ENCODE results near the gene DNAJC3. TPM values are rescaled to one million over a fixed set of nuclear protein-coding genes. Genes with fewer than 3 reads are reported as not detected.
"Not testable (repeated sequence)": the region's sequence is repeated elsewhere in the genome, so short reads cannot be mapped to it uniquely, and the experiment has no call there.

Gene DNAJC3, protein sequence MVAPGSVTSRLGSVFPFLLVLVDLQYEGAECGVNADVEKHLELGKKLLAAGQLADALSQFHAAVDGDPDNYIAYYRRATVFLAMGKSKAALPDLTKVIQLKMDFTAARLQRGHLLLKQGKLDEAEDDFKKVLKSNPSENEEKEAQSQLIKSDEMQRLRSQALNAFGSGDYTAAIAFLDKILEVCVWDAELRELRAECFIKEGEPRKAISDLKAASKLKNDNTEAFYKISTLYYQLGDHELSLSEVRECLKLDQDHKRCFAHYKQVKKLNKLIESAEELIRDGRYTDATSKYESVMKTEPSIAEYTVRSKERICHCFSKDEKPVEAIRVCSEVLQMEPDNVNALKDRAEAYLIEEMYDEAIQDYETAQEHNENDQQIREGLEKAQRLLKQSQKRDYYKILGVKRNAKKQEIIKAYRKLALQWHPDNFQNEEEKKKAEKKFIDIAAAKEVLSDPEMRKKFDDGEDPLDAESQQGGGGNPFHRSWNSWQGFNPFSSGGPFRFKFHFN
- 31.8 TPM for polyA plus RNA-seq (2013, experiment 1 of 2; ENCODE audit: insufficient read length)
- polyA plus RNA-seq (2013, experiment 2 of 2; ENCODE audit: insufficient read length), result 29.6 TPM

DNA sequence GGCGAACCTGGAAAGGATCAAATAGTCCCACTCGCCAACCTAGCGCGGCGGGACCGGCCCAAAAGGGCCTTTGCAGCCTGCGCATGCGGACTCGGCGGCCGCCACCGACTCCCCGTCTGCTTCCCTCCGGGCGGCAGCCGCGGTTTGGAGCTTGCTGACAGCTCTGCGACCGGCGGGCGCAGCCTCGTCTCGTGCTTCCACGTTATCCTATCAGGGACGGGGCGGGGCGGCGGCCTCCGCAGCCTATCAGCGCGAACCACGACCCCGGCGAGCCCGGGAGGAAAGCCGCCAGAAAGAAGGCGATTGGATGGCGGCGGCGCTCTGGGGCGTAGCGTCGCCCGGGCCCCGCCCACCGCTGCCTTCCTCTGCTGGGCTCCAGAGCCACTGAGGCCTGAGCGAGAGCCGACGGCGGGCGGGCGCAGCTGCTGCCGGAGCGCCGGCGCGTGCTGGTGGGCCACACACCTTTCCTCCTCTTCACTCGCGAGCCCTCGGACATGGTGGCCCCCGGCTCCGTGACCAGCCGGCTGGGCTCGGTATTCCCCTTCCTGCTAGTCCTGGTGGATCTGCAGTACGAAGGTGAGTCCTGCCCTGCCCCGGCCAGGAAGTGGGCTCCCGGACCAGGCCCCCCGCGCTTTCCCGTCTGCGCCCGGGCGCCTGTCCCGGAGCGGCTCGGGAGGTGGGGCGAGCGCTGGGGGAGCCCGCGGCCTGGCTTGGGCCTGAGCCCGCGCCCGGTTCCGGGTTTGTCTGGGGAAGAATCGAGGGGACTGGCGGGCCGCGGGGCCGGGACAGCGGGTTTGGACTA is at the start of gene DNAJC3:
DNAJC3 (plus strand) TSS at position 378 of the 802 bp plus-strand sequence; CDS start at position 495, 117 bp downstream.
- peak; percentile 98 for DNase-seq

DNA sequence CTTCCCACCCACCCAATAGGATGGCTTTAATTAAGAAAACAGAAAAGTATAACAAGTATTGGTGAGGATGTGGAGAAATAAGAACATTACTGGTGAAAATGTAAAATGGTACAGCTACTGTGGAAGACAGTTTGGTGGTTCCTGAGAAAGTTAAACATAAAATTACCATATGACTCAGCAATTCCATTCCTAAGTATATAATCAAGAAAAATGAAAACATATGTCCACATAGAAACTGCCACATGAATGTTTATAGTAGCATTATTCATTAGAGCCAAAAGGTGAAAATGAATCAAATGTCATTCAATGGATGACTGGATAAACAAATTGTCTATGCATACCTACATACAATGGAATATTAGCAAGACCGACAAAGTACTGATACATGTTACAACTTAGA is 49.3 kb upstream of the DNAJC3 start:
- peak; percentile 68 for DNase-seq

DNA sequence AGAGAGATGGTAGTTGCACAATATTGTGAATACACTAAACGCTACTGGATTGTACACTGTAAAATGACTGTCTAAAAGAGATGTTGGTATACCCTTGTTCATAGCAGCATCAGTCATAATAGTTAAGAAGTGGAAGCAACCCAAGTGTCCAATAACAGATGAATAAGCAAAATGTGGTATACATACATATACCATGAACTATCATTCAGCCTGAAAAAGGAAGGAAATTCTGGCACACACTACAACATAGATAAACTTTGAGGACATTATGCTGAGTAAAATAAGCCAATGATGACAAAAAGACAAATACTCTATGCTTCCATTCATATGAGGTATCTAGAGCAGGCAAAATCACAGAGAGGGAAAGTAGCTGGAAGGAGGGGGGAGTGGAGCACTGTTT is 48.5 kb upstream of the DNAJC3 start:
- no peak for DNase-seq

DNA sequence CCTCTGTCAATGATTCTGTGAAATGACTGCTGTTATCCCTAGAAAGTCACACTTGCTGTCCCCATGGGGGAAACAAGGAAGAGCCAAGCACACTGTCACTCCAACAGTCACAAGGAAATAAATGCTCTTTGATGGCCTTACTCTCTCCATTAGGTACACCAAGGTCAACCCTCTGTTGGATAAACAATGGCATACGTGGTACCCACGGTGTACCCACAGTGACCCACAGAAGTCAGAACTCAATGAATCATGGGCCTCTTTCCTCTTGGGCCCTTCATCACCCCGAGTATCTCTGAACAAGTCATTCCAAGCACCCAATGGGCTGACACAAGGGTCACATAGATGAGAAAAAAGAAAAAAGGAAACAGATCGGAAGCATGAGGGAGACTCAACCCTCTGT is 47.9 kb upstream of the DNAJC3 start:
- DNase-seq, result no peak

DNA sequence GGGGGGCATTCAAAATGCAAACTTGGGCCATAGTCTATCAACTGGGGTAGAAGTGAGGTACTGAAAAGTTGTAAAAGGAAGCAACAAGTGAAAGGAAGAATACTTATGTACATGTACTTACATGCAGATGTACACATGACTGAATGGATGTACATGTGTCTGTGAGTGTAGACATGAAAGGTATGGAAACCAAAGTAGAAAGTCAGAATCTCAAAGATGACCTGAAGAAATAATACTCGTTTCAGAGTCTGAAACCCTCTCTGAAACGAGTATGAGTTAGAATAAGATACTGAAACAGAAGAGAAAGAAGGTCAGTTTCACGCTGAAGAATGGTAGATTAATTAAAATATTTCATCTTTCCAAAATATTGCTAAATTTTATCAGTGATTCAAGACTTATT is 46.3 kb upstream of the DNAJC3 start:
- DNase-seq, result no peak

DNA sequence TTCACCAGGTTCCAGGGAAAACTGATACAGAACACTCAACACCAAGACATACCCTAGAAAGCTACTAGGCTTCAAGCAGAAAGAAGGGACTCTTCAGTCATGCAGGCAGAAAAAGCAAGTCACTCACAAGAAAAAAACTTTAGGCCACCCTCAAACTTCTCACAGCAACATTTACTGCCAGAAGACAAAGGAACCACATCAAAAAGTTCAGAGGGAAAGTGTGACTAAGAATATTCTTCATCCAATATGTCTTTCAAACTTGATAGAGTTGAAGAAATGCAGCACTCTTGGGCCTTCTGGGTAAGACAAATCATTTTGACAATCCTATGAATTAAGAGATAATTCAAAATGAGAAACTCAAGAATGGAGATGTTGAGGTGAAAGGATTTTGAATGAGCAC is 40.1 kb upstream of the DNAJC3 start:
- DNase-seq, result no peak

DNA sequence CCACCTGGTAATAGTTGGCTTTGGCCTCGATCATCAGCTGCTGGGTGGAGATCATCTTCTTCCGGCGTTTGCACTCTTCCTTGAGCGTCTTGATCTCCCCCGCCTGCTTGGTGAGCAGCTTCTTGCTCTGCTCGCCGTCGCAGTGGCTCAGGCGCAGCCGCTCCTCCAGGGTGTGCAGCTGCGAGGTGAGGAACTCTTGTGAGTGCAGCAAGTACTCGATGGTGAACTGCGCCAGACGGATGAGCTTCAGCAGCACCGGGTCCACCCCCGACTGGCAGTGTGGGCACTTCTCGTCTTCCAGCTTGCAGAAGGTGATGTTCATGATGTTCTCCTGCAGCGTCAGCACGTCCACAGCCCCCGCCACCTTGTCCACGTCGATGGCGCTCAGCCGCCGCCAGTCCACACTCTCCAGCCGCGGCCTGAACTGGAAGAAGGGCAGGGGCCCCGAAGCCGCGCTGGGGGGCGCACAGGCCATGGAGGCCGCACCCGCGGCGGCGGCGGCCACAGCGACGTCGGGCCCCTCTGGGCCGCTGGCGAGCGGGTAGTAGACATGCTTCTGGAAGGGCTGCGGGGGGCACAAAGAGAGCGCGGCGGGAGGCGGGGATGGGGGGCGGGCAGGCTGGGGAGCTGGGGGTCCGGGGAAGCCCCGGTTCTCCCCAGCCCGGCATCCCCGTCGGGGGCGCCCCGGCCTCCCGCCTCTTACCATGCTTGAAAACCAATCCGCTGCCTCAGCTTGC is 35.5 kb upstream of the DNAJC3 start:
- DNase-seq, result no peak

DNA sequence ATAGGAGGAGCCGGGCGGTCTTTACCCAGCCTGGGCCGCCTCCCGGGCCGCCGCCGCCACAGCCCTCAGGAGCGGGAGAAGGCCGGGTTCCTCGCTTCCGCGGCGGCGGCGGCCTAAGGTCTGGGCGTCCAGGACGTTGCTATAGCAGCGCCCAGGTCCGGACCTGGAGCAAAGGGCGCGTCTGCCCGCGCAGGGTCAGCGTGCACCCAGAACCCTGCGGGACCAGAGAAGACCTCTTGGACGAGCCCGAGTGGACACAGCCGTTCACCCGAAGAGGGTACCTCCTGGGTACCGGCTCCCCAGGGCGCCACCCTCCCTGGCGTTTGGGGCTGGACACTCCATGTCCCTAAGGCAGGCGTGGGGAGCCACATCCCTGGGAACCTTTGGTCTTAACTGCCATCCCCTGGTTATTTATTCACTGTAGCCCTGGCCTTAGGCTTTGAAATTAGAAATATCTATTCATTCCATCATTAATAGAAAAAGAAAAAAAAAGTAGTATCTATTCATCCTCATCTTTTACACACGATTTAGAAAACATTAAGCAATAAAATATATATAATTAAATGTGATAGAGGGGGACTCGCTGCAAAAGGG is 34.8 kb upstream of the DNAJC3 start:
- peak; percentile 58 for DNase-seq

DNA sequence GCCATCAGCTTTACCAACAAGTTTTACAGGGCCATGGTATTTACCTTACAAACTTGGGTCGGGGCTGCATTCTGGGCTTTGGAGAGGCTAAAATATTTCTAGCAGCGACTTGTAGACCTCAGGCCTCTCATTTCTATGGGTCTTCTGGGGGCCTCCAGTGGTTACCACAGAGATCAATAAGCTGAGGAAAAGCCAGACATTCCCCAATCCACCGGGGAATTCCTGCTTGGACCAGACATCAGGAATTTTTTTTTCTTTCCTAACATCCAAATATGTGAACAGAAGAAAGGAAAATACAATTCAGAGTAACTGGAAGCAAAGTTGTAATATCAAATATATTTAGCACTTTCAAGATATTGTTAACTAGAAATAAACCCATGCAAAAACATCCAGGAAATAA is 33.9 kb upstream of the DNAJC3 start:
- DNase-seq, result peak; percentile 43

DNA sequence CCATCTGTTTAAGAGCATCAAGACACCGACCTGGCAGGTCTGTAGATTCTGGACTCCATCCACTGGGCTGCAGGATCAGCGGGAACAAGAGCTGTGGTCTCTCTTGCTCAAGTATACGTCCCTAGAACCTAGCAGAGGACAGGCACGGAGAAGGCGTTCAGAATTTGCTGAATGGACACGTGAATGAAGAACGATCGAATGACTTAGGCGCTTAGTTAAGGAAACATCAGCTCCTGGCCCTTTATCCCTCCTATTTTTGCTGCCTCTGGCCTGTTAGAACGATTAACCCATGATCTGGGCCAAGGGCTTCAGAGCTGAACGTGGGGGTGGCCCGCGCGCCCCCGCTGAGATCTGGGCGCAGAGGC is 33.4 kb upstream of the DNAJC3 start:
- peak; percentile 31 for DNase-seq

DNA sequence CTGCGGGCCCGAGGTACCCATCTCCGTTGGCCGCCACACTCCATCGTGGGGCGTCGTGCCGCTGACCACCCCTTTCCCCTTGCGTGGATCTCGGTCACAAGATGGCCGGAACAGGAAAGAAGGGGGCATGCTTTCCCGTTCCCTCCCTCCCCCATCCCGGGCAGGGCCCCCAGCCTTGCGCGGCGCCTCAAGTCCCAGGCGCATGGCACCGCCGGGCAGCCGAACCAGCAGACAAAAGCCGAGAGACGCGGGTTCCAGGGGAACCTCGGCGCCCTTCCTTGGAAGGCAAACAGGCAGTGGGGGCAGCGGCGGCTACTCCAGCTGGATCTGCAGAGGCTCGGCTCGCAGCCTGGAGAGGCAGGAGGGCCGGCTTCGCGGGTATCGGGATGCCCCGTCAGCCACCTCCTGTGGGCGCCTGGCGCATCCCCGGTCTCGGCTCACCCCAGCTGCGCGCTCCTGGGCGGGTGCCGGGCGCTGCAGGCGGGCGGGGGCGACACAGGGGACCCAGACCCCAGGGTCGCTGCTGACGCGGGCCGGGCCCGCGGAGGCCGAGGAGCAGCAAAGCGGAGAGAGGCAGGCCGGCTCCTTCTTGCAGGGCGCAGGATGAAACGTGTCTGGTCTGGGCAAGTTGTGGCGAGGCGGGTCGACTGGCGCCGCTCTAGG is 32.9 kb upstream of the DNAJC3 start:
- DNase-seq, result peak; percentile 27

DNA sequence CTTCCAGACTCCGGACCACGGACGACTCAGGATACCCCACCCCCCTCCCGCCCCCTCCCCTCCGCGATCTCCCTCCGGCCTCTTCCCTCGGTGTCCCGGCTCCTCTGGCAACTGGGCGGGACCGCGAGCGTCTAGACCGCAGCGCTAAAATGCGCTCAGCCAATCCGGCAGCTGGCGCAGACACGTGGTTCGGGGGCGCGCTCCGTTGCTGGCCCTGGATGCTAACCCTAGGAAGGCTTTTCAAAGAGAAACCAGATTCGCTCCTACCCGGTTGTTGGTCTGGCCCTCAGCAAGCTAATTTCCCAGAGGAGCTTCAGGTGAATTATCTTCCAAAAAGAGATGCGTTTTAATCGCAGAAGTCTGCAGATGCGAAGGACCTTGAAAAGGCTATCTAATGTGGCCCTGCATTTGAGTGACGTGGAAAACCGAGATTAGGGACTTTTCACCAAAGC is 32.3 kb upstream of the DNAJC3 start, which contains the start of gene DZIP1:
DZIP1 (minus strand) TSS at position 106 of the 452 bp plus-strand sequence. CDS start 2,677 bp downstream, outside the sequence.
- DNase-seq, result peak; percentile 88

DNA sequence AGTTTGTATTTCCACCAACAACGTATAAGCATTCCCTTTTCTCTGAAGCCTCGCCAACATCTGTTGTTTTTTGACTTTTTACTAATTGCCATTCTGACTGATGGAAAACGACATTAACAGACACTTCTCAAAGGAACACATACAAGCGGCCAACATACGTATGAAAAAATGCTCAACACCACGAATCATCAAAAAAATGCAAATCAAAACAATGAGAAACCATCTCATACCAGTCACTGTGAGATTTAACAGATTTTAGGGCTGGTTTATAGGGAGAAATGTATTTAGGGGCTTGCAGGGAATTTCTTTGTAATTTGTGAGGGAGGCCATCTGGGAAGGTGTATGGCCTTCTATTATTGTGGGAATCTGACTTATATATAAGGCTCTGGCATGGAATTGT is 29.6 kb upstream of the DNAJC3 start:
- no peak for DNase-seq

DNA sequence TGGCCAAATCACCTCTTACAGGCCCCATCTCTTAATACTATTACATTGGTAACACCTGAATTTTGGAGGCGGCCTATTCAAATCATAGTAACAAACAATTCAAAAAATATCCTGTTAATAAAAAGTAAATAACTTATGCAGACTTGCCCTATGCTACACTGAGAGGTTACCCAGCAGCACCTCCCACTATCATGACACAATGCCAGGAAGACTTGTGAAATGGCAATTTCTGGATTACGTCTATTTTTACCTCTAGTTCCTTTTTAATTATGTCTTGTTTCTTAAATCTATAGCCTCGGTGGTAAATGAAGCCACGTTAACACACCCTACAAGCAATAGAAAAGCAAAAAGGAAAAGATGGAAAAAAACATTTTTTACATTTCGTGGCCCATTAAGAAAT is 26.2 kb upstream of the DNAJC3 start:
- DNase-seq, result no peak

DNA sequence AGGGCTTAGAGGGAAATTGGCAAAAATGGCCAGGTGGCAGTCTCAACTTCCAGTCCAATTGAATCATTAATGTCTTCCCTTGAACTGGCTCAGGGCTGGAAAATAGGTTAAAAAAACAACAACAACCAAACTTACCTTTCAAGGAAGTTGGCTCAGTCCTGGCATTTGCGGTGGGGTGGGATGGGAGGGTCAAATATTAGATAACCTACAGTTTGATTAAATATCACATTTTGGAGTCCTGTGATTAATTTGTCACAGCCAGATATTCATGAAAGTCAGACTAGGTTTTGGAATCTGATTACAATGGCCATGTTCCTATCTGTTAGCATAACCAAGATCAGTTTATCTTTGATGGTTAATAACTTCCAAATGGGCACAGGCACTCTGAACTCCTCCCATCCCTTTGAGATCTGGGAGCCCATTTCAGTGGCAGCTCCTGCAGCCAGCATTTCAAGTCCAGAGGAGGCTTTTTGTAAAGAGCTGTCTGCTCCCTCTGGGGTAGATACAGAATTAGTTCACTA is 24.6 kb upstream of the DNAJC3 start:
- DNase-seq, result no peak

DNA sequence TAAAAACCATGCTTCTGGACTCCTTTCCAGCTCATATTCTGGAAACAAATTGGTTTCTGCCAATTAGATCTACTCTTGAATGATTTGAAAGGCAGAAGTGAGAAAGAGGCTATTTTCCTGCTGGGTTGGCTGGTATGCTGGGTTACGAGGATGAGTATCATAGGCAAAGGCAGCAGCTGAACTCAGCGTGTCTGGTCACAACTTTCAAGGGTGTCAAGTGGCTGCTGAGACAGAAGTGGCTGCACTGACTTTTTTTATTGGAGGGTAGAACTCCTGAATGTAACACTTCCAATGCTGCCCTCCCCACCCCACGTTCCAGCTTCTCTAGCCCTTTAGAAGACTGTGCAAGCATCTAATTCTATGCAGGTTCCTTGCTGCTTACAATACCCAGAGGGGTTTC is 24.1 kb upstream of the DNAJC3 start:
- no peak for DNase-seq

DNA sequence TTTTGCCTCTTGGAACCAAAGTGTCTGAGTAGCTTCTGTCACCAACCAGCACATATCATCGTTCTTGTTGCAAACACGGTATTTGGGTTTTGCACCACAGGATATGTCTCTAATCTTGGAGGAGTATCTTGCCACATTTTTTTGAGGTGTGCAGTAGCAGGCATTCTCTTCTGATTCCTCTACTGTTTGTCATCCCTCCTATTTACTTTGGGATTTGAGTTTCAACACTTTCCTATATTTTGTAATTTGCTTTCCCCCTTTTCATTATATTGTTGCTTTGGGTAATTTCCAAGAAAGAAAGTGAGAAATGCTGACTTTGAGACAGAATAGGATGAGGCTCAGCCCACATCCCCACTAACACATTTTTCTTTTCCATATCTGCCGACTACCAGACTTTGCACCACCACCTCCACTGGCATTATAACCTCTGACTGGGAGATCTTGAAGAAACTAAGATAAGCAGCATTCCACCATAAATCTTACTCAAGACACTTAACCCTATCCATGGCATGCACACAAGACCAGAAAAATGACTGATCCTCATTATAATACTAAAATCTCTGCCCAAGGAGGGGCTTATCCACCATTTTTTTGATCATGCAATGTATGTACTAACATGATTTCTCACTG is 20.4 kb upstream of the DNAJC3 start:
- no peak for DNase-seq

DNA sequence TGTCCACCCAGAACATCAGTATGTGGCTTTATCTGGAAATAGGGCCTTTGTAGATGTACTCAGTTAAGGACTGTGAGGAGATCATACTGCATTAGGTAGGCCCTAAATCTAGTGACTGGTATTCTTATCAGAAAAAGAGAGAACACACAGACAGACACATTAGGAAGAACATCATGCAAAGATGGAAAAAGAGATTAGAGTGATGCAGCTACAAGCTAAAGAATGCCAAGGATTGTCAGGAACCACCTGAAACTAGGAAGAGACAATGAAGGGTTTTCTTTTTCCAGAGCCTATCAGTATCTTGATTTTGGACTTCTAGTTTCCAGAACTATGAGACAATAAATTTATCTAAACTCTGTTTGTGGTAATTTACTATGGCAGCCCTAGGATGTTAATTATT is 17.4 kb upstream of the DNAJC3 start:
- no peak for DNase-seq

DNA sequence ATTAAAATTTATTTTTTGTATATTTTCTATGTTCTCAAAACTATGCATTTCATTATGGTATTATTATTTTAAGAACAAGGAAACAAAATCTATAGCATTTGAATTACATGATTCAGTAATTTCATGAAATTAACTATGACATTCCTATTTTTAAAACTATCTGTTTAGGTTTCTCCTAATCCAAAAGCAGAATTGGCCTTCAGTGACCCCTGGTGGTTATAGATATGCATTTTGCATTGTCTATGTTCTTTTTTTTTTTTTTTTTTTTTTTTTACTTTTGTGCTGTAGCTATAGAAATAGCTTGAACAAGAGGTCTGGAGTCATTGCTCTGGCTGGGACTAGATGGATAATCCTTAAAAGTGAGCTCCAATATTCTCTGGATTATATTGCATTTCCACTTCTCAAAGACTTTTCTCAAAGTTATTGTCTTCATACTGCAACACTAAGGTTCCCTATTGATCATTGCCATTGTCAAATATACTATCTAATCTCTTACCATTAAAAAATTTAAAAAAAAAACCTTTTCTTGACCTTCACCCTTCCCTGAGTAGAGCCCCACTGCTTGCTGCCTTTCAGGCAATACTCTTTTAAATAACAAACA is 15.9 kb upstream of the DNAJC3 start:
- peak; percentile 53 for DNase-seq

DNA sequence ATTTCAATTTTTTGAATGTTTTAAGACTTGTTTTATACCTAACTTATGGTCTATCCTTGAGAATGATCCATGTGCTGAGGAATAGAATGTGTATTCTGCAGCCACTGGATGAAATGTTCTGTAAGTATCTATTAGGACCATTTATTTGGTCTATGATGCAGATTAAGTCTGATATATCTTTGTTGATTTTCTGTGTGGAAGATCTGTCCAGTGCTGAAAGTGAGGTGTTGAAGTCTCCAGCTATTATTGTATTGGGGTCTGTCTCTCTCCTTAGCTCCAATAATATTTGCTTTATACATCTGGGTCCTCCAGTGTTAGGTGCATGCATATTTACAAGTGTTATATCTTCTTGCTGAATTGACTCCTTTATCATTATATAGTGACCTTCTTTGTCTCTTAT is 9.7 kb upstream of the DNAJC3 start:
- not testable (repeated sequence) for DNase-seq

Measured in fibroblast of skin of abdomen (primary cell).